Coronary artery (tissue), 2 donors: Measurements from ENCODE around the gene MB.

ENCODE experiments used
- DNase-seq: peaks from one replicate; pipeline ENCODE4 v3.0.0-alpha.2; 2017; ENCODE audit warnings: low spot score
- H3K27ac ChIP-seq, 2 donors: fragments of 200-600 bp; sonication (generic); one replicate each; pipeline ENCODE4 v1.5.1; 2016 to 2019
- H3K4me3 ChIP-seq: fragments of 200-600 bp; sonication (generic); 2 replicates; pipeline ENCODE4 v1.5.1; 2016; ENCODE audit warnings: mild to moderate bottlenecking, moderate library complexity
- CTCF ChIP-seq: fragments of 200-600 bp; sonication (generic); IDR thresholded peaks from one replicate; pipeline ENCODE4 v1.5.1; 2019; ENCODE audit warnings: antibody characterized with exemption

Gene MB

GRCh38 chr22:35609761-35610160 is 7.4 kb downstream of the MB start:
- H3K4me3 ChIP-seq: no peak overlapping the region
- TF ChIP-seq CTCF: no peak
- no peak overlapping the region for H3K27ac ChIP-seq
- DNase-seq: no peak

- DNase-seq: no peak
- Histone ChIP-seq H3K4me3 (no peak overlapping the region), H3K27ac (no peak overlapping the region)
- no peak for TF ChIP-seq CTCF
These were observed 7.9 kb downstream of the MB start for GRCh38 chr22:35609261-35609660.

- TF ChIP-seq CTCF: no peak
- no peak for DNase-seq
- Histone ChIP-seq H3K4me3 (no peak overlapping the region), H3K27ac (no peak overlapping the region)
These were observed 9.0 kb downstream of the MB start for GRCh38 chr22:35608088-35608487.

- Histone ChIP-seq H3K4me3 (no peak overlapping the region), H3K27ac (no peak overlapping the region)
- no peak for DNase-seq
- TF ChIP-seq CTCF: no peak
These were observed 10.2 kb downstream of the MB start for GRCh38 chr22:35606916-35607315.

- Histone ChIP-seq H3K4me3 (no peak overlapping the region), H3K27ac (peak overlapping the region in 1 of 2 donors; percentile 57)
- no peak for TF ChIP-seq CTCF
- DNase-seq: no peak
These were observed 11.2 kb downstream of the MB start for GRCh38 chr22:35605851-35606481.

- no peak for DNase-seq
- peak overlapping the region in 1 of 2 donors; percentile 57 for H3K27ac ChIP-seq
- TF ChIP-seq CTCF: no peak
- no peak overlapping the region for H3K4me3 ChIP-seq
These were observed 11.8 kb downstream of the MB start for GRCh38 chr22:35605369-35605680.

GRCh38 chr22:35604621-35605368 is 12.3 kb downstream of the MB start:
- Histone ChIP-seq H3K27ac (no peak overlapping the region), H3K4me3 (no peak overlapping the region)
- DNase-seq: no peak
- TF ChIP-seq CTCF: no peak
